CD8-positive, alpha-beta memory T cell (primary cell): ENCODE measurements around the gene BIK. TPM values are rescaled to one million over a fixed set of nuclear protein-coding genes. Genes with fewer than 3 reads are reported as not detected.

Experiments
- CTCF ChIA-PET: fragments of 350-600 bp; sonication (Branson Sonifier 250); formaldehyde crosslinking; loops from one replicate; lab custom pipeline; 2021; ENCODE audit warnings: antibody characterized with exemption; lab: Charles Lee
- POLR2A ChIA-PET: fragments of 350-600 bp; sonication (Branson Sonifier 250); formaldehyde crosslinking; loops from one replicate; lab custom pipeline; 2021; ENCODE audit warnings: antibody characterized with exemption; lab: Charles Lee
- DNase-seq, 5 donors: peaks; one replicate each; pipeline versions ENCODE4 v3.0.0 to v3.0.0-alpha.2; 2020 to 2022; ENCODE audit warnings: mixed read lengths in 1 of 5
- H3K27ac ChIP-seq: one replicate; pipeline ENCODE4 v1.7.0; 2013; ENCODE audit warnings: low read depth, mild to moderate bottlenecking, low read length, moderate library complexity
- H3K27me3 ChIP-seq: 2 replicates; pipeline ENCODE4 v1.7.0; 2013; ENCODE audit warnings: low read length, mild to moderate bottlenecking; ENCODE audit not compliant: insufficient read depth, poor library complexity, severe bottlenecking
- H3K36me3 ChIP-seq: 2 replicates; pipeline ENCODE4 v1.7.0; 2013; ENCODE audit warnings: mild to moderate bottlenecking, low read length, moderate library complexity; ENCODE audit not compliant: insufficient read depth
- H3K4me1 ChIP-seq: 2 replicates; pipeline ENCODE4 v1.7.0; 2013; ENCODE audit warnings: mild to moderate bottlenecking, low read length, moderate library complexity; ENCODE audit not compliant: insufficient read depth
- H3K4me3 ChIP-seq: 2 replicates; pipeline ENCODE4 v1.7.0; 2013; ENCODE audit warnings: mild to moderate bottlenecking, low read length
- H3K9me3 ChIP-seq: 2 replicates; pipeline ENCODE4 v1.7.0; 2013; ENCODE audit warnings: mild to moderate bottlenecking, low read length
- H3K27ac Mint-ChIP-seq, 8 donors: one replicate each; pipeline ENCODE4 v1.8.0; 2020 to 2021; ENCODE audit warnings: mixed read lengths in 8 of 8, mild to moderate bottlenecking in 6 of 8, inconsistent platforms in 3 of 8, moderate library complexity in 3 of 8
- H3K27me3 Mint-ChIP-seq, 2 donors: one replicate each; pipeline ENCODE4 v1.8.0; 2020 to 2021; ENCODE audit warnings: mixed read lengths in 2 of 2, mild to moderate bottlenecking in 1 of 2, moderate library complexity in 1 of 2
- H3K36me3 Mint-ChIP-seq, 3 donors: one replicate each; pipeline ENCODE4 v1.8.0; 2020 to 2021; ENCODE audit warnings: mixed read lengths in 3 of 3, inconsistent platforms in 1 of 3, mild to moderate bottlenecking in 1 of 3
- H3K4me1 Mint-ChIP-seq, 3 donors: one replicate each; pipeline ENCODE4 v1.8.0; 2020 to 2021; ENCODE audit warnings: mixed read lengths in 3 of 3, inconsistent platforms in 1 of 3, mild to moderate bottlenecking in 1 of 3
- H3K4me3 Mint-ChIP-seq, 7 donors: one replicate each; pipeline ENCODE4 v1.8.0; 2020 to 2021; ENCODE audit warnings: mixed read lengths in 7 of 7, mild to moderate bottlenecking in 6 of 7, moderate library complexity in 4 of 7, inconsistent platforms in 2 of 7
- H3K9me3 Mint-ChIP-seq, 5 donors: one replicate each; pipeline ENCODE4 v1.8.0; 2020 to 2022; ENCODE audit warnings: mixed read lengths in 5 of 5, mild to moderate bottlenecking in 3 of 5, moderate library complexity in 2 of 5, inconsistent platforms in 1 of 5
- polyA plus RNA-seq: library from polyadenylated mRNA; unstranded; fragments of 300-500 nt; fragmentation: Illumina TruSeq; gene quantifications from one replicate; pipeline ENCODE4 v1.2.3, GENCODE V29; 2021
- total RNA-seq, 2 experiments: library from RNA; stranded (reverse); gene quantifications; one replicate each; pipeline ENCODE4 v1.2.3, GENCODE V29; 2021

The BIK gene
- total and polyA plus RNA-seq, 3 experiments from 2014 or later = 4.0 to 7.2 (median 4.1) TPM

- H3K27me3 Mint-ChIP-seq = no peaks in the 10 kb centered on the region
- Histone ChIP-seq H3K27me3 (no peaks in the 10 kb centered on the region), H3K4me3 (no peak overlapping the region), H3K36me3 (no peaks in the 10 kb centered on the region), H3K27ac (no peak overlapping the region), H3K9me3 (no peaks in the 10 kb centered on the region), H3K4me1 (peaks cover 4% of the 10 kb centered on the region)
- POLR2A ChIA-PET = no interaction called here
- no peaks in the 10 kb centered on the region for H3K36me3 Mint-ChIP-seq
- H3K4me1 Mint-ChIP-seq = peaks cover 5 to 14% (median 9%) of the 10 kb centered on the region in 3 donors
- no peak overlapping the region for H3K27ac Mint-ChIP-seq
- H3K4me3 Mint-ChIP-seq = peak overlapping the region in 1 of 7 donors; percentile 69
- DNase-seq = no peak
- H3K9me3 Mint-ChIP-seq = no peaks in the 10 kb centered on the region
- CTCF ChIA-PET = no interaction called here
Measured at GRCh38 chr22:43106302-43106701, 4.2 kb upstream of the BIK start.

GRCh38 chr22:43109511-43109910 is 1.0 kb upstream of the BIK start:
- H3K9me3 Mint-ChIP-seq = no peaks in the 10 kb centered on the region
- H3K9me3 ChIP-seq = no peaks in the 10 kb centered on the region
- H3K27ac Mint-ChIP-seq = no peak overlapping the region
- H3K36me3 ChIP-seq = no peaks in the 10 kb centered on the region
- peaks cover 8% of the 10 kb centered on the region for H3K4me1 ChIP-seq
- H3K36me3 Mint-ChIP-seq = no peaks in the 10 kb centered on the region
- POLR2A ChIA-PET = interaction anchor here (1.9 kb wide), 1 partner anchor 34 kb away, joined by 5 read pairs; the partner anchor contains the start of gene MCAT
- peak overlapping the region; percentile 32 to 69 (median 49) for H3K4me3 Mint-ChIP-seq
- peaks cover 5 to 10% (median 9%) of the 10 kb centered on the region in 3 donors for H3K4me1 Mint-ChIP-seq
- no peak for DNase-seq
- no peaks in the 10 kb centered on the region for H3K27me3 ChIP-seq
- no peak overlapping the region for H3K4me3 ChIP-seq
- CTCF ChIA-PET = interaction anchor here (1.0 to 1.7 kb wide), 2 partner anchors 29 to 80 kb away, joined by 3 read pairs; no protein-coding TSS in a partner anchor
- H3K27ac ChIP-seq = no peak overlapping the region
- H3K27me3 Mint-ChIP-seq = no peaks in the 10 kb centered on the region

- H3K9me3 ChIP-seq = no peaks in the 10 kb centered on the region
Measured at GRCh38 chr22:43109921-43110443, 568 bp upstream of the BIK start.

GRCh38 chr22:43110927-43111623 is 525 bp downstream of the BIK start:
- Mint-ChIP-seq H3K9me3 (no peaks in the 10 kb centered on the region), H3K27me3 (no peaks in the 10 kb centered on the region), H3K36me3 (no peaks in the 10 kb centered on the region), H3K27ac (peak overlapping the region in 4 of 8 donors; percentile 19 to 66 (median 53)), H3K4me3 (peak overlapping the region; percentile 74 to 85 (median 79)), H3K4me1 (peaks cover 5 to 10% (median 9%) of the 10 kb centered on the region in 3 donors)
- ChIA-PET POLR2A (interaction anchor here (1.9 kb wide), 1 partner anchor 32 kb away, joined by 5 read pairs; the partner anchor contains the start of gene MCAT), CTCF (interaction anchor here (1.1 to 1.2 kb wide), 2 partner anchors 18 to 27 kb away, joined by 3 to 4 read pairs; no protein-coding TSS in a partner anchor)
- peak; percentile 24 to 63 (median 38) for DNase-seq
- H3K4me1 ChIP-seq = peaks cover 8% of the 10 kb centered on the region
- H3K36me3 ChIP-seq = no peaks in the 10 kb centered on the region
- H3K27ac ChIP-seq = no peak overlapping the region
- H3K27me3 ChIP-seq = no peaks in the 10 kb centered on the region
- H3K4me3 ChIP-seq = peak overlapping the region; percentile 66
- H3K9me3 ChIP-seq = no peaks in the 10 kb centered on the region

More at GRCh38 chr22:43109921-43110443, 568 bp upstream of the BIK start:
- Histone ChIP-seq H3K36me3 (no peaks in the 10 kb centered on the region), H3K4me3 (peak overlapping the region; percentile 62), H3K27me3 (no peaks in the 10 kb centered on the region), H3K27ac (no peak overlapping the region), H3K4me1 (peaks cover 8% of the 10 kb centered on the region)
- ChIA-PET CTCF (interaction anchor here (1.0 to 1.7 kb wide), 3 partner anchors 17 to 80 kb away, joined by 3 to 4 read pairs (median 3); no protein-coding TSS in a partner anchor), POLR2A (interaction anchor here (0.6 to 1.9 kb wide), 2 partner anchors 33 to 53 kb away, joined by 3 to 5 read pairs; partner anchors contain the start of gene MCAT)
- Mint-ChIP-seq H3K4me3 (peak overlapping the region; percentile 64 to 90 (median 83)), H3K4me1 (peaks cover 5 to 10% (median 9%) of the 10 kb centered on the region in 3 donors), H3K9me3 (no peaks in the 10 kb centered on the region), H3K27ac (peak overlapping the region in 6 of 8 donors; percentile 8 to 79 (median 52)), H3K36me3 (no peaks in the 10 kb centered on the region), H3K27me3 (no peaks in the 10 kb centered on the region)
- peak in 1 of 5 donors; percentile 11 for DNase-seq

- Histone ChIP-seq H3K27me3 (no peaks in the 10 kb centered on the region), H3K4me1 (peaks cover 8% of the 10 kb centered on the region), H3K27ac (no peak overlapping the region), H3K4me3 (no peak overlapping the region), H3K9me3 (no peaks in the 10 kb centered on the region), H3K36me3 (no peaks in the 10 kb centered on the region)
- Mint-ChIP-seq H3K36me3 (no peaks in the 10 kb centered on the region), H3K4me3 (peak overlapping the region in 3 of 7 donors; percentile 20 to 48 (median 38)), H3K27ac (no peak overlapping the region), H3K9me3 (no peaks in the 10 kb centered on the region), H3K4me1 (peaks cover 5 to 10% (median 9%) of the 10 kb centered on the region in 3 donors), H3K27me3 (no peaks in the 10 kb centered on the region)
- CTCF ChIA-PET = no interaction called here
- POLR2A ChIA-PET = no interaction called here
- no peak for DNase-seq
Measured at GRCh38 chr22:43113526-43114251, 3.1 kb downstream of the BIK start.

- peaks cover 5 to 10% (median 9%) of the 10 kb centered on the region in 3 donors for H3K4me1 Mint-ChIP-seq
- Histone ChIP-seq H3K27me3 (no peaks in the 10 kb centered on the region), H3K36me3 (no peaks in the 10 kb centered on the region), H3K4me3 (no peak overlapping the region), H3K4me1 (peaks cover 8% of the 10 kb centered on the region), H3K27ac (no peak overlapping the region), H3K9me3 (no peaks in the 10 kb centered on the region)
- H3K27me3 Mint-ChIP-seq = no peaks in the 10 kb centered on the region
- no peak for DNase-seq
- peak overlapping the region in 1 of 8 donors; percentile 68 for H3K27ac Mint-ChIP-seq
- no peak overlapping the region for H3K4me3 Mint-ChIP-seq
- H3K36me3 Mint-ChIP-seq = no peaks in the 10 kb centered on the region
- ChIA-PET POLR2A (no interaction called here), CTCF (no interaction called here)
- no peaks in the 10 kb centered on the region for H3K9me3 Mint-ChIP-seq
Measured at GRCh38 chr22:43114958-43115357, 4.4 kb downstream of the BIK start.

- no peak for DNase-seq
- Histone ChIP-seq H3K27ac (no peak overlapping the region), H3K9me3 (no peaks in the 10 kb centered on the region), H3K36me3 (no peaks in the 10 kb centered on the region), H3K27me3 (no peaks in the 10 kb centered on the region), H3K4me1 (no peaks in the 10 kb centered on the region), H3K4me3 (no peak overlapping the region)
- peak overlapping the region in 1 of 8 donors; percentile 29 for H3K27ac Mint-ChIP-seq
- no peaks in the 10 kb centered on the region for H3K9me3 Mint-ChIP-seq
- CTCF ChIA-PET = no interaction called here
- no peak overlapping the region for H3K4me3 Mint-ChIP-seq
- POLR2A ChIA-PET = no interaction called here
- no peaks in the 10 kb centered on the region for H3K4me1 Mint-ChIP-seq
- no peaks in the 10 kb centered on the region for H3K36me3 Mint-ChIP-seq
- H3K27me3 Mint-ChIP-seq = no peaks in the 10 kb centered on the region
Measured at GRCh38 chr22:43116932-43117331, 6.4 kb downstream of the BIK start.
